ENCODE measurements around the gene INPP5J.

- no peak for TF ChIP-seq ATF3 (CRISPR knock-in tag; conservative IDR thresholded peaks at IDR 0.05)
- TF ChIP-seq, protein P1, sequence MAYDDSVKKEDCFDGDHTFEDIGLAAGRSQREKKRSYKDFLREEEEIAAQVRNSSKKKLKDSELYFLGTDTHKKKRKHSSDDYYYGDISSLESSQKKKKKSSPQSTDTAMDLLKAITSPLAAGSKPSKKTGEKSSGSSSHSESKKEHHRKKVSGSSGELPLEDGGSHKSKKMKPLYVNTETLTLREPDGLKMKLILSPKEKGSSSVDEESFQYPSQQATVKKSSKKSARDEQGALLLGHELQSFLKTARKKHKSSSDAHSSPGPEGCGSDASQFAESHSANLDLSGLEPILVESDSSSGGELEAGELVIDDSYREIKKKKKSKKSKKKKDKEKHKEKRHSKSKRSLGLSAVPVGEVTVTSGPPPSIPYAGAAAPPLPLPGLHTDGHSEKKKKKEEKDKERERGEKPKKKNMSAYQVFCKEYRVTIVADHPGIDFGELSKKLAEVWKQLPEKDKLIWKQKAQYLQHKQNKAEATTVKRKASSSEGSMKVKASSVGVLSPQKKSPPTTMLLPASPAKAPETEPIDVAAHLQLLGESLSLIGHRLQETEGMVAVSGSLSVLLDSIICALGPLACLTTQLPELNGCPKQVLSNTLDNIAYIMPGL (CRISPR knock-in tag; IDR thresholded peaks at IDR 0.05), result no peak
Observed at GRCh38 chr22:31094021-31094551, 28.7 kb upstream of the INPP5J start.

Measured in WTC11 (cell line).